GM21737 (cell line): Measurements from ENCODE around the gene GALNT10.

Experiments
- ATAC-seq: cut with Tn5 transposase; IDR thresholded peaks from one replicate; pipeline ENCODE4 v1.9.1; 2021; ENCODE audit warnings: mild to moderate bottlenecking, moderate library complexity; ENCODE audit not compliant: unreplicated experiment

GALNT10 gene

GRCh38 chr5:154464438-154464837, 273.9 kb downstream of the GALNT10 start:
- no peak for ATAC-seq

- ATAC-seq, result no peak
These were observed 274.6 kb downstream of the GALNT10 start for GRCh38 chr5:154465169-154465568.

DNA sequence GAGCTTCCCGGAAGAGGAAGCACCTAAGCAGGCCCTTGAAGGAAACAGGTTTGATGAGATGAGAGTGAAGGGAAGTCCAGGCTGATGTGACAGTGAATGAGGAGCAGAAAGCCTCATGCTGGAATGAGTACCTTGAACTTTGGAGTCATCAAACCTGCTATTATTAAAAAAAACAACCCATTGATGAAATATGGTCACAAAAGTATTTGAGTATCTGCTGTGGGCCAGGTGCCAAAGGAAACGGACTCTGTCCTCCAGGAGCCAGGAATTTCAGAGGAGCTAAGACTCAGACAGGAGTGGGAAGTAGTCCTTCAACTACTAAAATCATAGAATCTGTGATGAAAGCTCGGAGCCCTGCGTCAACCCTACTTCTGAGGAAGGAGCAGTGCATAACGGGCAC, 275.6 kb downstream of the GALNT10 start:
- ATAC-seq, result no peak

- ATAC-seq, result no peak
These were observed 276.1 kb downstream of the GALNT10 start for GRCh38 chr5:154466671-154467070.

- ATAC-seq, result peak; percentile 98
These were observed 277.3 kb downstream of the GALNT10 start for GRCh38 chr5:154467655-154468354.

GRCh38 chr5:154470137-154470536, 279.6 kb downstream of the GALNT10 start:
- no peak for ATAC-seq
